Stomach (tissue), 4 donors: Measurements from ENCODE around the gene AAR2.

Experiments
- POLR2A ChIP-seq, 4 donors: fragments of 450-650 bp; IDR thresholded peaks; one replicate each; pipeline ENCODE4 v1.6.1; 2016; ENCODE audit warnings: antibody characterized with exemption in 4 of 4, control low read depth in 2 of 4, mild to moderate bottlenecking in 1 of 4, moderate library complexity in 1 of 4
- POLR2AphosphoS5 ChIP-seq, 3 donors: sonication (generic); formaldehyde crosslinking; IDR thresholded peaks; one replicate each; pipeline ENCODE4 v1.6.1; 2016; ENCODE audit warnings: antibody characterized with exemption in 3 of 3
- TF ChIP-seq, protein P1 (sequence below), 7 experiments: fragments of 450-650 bp in 4 of 7; fragments of 200-600 bp in 3 of 7; sonication (generic) in 3 of 7; IDR thresholded peaks; one replicate each; pipeline ENCODE4 v1.5.1; 2016 to 2019; ENCODE audit warnings: antibody characterized with exemption in 7 of 7, control low read depth in 2 of 7, mild to moderate bottlenecking in 1 of 7

DNA sequence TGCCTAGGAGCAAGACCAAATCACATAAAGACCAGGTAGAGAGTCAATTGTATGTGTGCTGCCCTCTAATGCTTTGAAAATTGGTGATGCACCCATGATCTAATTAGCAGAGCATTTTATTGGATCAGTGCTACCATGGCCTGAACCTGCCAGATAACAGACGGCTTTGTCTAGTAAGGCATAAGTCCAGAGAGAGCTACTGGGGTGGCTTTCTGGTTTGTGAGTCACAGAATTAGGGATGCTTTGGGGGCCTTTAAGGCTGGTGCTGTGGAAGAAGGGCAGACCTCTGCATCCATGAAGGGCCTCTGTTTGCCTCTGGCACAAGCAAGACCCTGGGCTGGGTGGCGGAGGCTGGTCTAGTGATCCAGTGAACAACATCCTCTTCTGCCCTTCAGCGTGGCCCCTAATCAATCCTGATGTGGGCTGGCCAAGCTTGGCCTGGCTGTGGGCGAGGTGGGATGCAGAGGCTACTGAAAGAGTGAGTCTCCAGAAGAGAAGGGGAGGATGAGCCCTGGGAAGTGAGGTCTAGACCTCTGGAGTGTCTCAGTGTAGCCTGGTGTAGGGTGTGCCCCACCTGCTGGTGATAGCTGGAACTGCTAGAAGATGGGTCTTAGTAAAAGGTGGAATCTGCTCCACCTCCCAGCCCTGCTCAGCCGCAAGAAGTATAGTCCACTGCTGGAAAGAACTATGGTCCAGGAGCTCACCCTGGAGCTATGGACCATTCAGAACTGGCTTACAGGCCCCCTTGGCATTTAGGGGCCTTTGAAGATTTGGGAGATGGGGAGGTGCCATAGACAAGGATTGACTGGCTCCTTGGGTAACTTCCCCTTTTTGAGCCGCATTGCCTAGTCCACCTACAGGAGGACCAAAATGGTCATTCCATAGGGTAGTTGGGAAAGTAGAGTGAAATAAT lies 36.7 kb upstream of the AAR2 start:
- TF ChIP-seq, protein P1, sequence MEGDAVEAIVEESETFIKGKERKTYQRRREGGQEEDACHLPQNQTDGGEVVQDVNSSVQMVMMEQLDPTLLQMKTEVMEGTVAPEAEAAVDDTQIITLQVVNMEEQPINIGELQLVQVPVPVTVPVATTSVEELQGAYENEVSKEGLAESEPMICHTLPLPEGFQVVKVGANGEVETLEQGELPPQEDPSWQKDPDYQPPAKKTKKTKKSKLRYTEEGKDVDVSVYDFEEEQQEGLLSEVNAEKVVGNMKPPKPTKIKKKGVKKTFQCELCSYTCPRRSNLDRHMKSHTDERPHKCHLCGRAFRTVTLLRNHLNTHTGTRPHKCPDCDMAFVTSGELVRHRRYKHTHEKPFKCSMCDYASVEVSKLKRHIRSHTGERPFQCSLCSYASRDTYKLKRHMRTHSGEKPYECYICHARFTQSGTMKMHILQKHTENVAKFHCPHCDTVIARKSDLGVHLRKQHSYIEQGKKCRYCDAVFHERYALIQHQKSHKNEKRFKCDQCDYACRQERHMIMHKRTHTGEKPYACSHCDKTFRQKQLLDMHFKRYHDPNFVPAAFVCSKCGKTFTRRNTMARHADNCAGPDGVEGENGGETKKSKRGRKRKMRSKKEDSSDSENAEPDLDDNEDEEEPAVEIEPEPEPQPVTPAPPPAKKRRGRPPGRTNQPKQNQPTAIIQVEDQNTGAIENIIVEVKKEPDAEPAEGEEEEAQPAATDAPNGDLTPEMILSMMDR (IDR thresholded peaks at IDR 0.05): peak in 5 of 7 experiments; percentile 70 to 90 (median 88)
- TF ChIP-seq POLR2A (IDR thresholded peaks at IDR 0.05) (no peak), POLR2AphosphoS5 (IDR thresholded peaks at IDR 0.05) (peak in 1 of 3 donors; percentile 5)
